SK-N-MC (cell line): ENCODE data around the gene TTC34.

ENCODE experiments used
- EZH2 ChIP-seq: fragments of 200-600 bp; sonication (generic); IDR thresholded peaks from one replicate; pipeline ENCODE4 v1.6.1; 2017; ENCODE audit warnings: antibody characterized with exemption
- POLR2AphosphoS5 ChIP-seq: IDR thresholded peaks from 2 replicates; pipeline ENCODE4 v1.6.1; 2012; ENCODE audit warnings: mild to moderate bottlenecking, low read depth, low read length, borderline replicate concordance

DNA sequence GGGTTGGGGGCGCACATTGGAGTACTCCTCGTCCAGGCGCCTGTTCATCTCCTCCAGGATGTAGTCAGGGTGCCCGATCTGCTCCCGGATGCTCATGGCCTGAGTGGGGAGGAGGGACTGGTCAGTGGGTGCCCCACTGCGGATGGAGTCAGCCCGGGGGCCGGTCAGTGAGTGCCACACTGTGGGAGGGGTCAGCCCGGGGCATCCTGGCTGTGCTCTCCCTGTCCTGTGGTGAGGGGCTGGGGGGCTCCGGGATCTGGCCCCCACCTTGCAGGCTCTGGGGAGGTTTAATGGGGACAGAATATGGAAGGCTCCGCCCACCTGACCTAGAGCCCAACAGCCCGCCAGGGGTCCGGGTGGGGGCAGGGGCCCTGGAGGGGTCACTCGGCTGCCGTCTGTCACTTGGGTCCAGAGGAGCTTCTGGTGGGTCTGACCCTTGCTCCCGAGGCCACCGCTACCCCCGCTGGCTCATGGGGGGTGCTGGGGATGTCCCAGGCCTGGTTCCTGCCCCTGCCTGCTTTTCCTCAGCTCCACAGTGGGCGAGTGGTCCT, 206.2 kb downstream of the TTC34 start:
- TF ChIP-seq POLR2AphosphoS5 (no peak), EZH2 (no peak)
